Ishikawa (cell line): ENCODE data around the gene ADCY1.

ENCODE experiments used
- CEBPB ChIP-seq: IDR thresholded peaks from 2 replicates; pipeline ENCODE4 v1.6.1; 2012
- CREB1 ChIP-seq: IDR thresholded peaks from 2 replicates; pipeline ENCODE4 v1.6.1; 2012; ENCODE audit warnings: low read depth
- EGR1 ChIP-seq: IDR thresholded peaks from 2 replicates; pipeline ENCODE4 v1.6.1; 2012
- EP300 ChIP-seq: IDR thresholded peaks from 2 replicates; pipeline ENCODE4 v1.6.1; 2012; ENCODE audit warnings: borderline replicate concordance
- FOXM1 ChIP-seq: IDR thresholded peaks from 2 replicates; pipeline ENCODE4 v1.6.1; 2012; ENCODE audit warnings: low read depth, borderline replicate concordance
- NFIC ChIP-seq: IDR thresholded peaks from 2 replicates; pipeline ENCODE4 v1.6.1; 2012
- RAD21 ChIP-seq: IDR thresholded peaks from 2 replicates; pipeline ENCODE4 v1.6.1; 2012; ENCODE audit warnings: low read depth
- TAF1 ChIP-seq: IDR thresholded peaks from 2 replicates; pipeline ENCODE4 v1.6.1; 2012; ENCODE audit warnings: low read depth, mild to moderate bottlenecking
- TCF12 ChIP-seq: IDR thresholded peaks from 2 replicates; pipeline ENCODE4 v1.6.1; 2012; ENCODE audit warnings: low read depth
- TEAD4 ChIP-seq: IDR thresholded peaks from 2 replicates; pipeline ENCODE4 v1.6.1; 2012
- YY1 ChIP-seq: IDR thresholded peaks from 2 replicates; pipeline ENCODE4 v1.6.1; 2012; ENCODE audit warnings: low read depth
- ZBTB7A ChIP-seq: IDR thresholded peaks from 2 replicates; pipeline ENCODE4 v1.6.1; 2012; ENCODE audit warnings: low read depth
- TF ChIP-seq, protein P1 (sequence below): IDR thresholded peaks from 2 replicates; pipeline ENCODE4 v1.6.1; 2012; ENCODE audit warnings: low read depth, mild to moderate bottlenecking
- TF ChIP-seq, protein P2 (sequence below): IDR thresholded peaks from 2 replicates; pipeline ENCODE4 v1.6.1; 2012
- TF ChIP-seq, protein P3 (sequence below): IDR thresholded peaks from 2 replicates; pipeline ENCODE4 v1.6.1; 2012

The ADCY1 gene

DNA sequence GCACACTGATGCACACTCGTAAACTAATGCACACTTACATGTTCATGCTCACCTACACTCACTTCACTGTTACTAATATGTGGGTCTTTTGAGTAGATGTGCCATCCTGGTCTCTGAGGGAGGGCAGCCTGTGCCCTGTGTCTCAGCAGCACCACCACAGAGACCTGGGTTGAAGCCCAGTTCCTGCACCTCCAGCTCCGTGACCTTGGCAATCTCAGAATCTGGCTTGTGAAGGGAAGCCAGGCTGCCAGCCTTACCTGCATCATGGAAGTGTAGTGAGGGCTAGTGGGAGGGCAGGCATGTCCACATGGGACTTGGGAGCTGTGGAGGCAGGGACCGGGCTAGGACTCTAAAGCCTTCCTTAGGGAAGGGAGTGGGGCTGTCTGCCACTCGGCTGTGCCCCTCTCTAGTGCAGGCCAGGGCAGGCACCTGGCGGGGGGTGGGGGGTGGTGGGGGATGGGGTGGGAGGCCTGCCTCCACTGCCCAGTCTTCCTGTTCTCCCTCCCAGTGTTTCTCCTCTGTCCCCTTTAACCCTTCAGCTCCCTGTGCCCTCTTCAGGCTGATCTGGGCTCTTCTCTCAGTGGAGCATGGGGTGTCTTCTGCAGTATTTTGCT, 8.1 kb downstream of the ADCY1 start:
- TF ChIP-seq RAD21, result no peak
- TF ChIP-seq CREB1, result no peak
- TF ChIP-seq YY1, result no peak
- TF ChIP-seq, protein P1, sequence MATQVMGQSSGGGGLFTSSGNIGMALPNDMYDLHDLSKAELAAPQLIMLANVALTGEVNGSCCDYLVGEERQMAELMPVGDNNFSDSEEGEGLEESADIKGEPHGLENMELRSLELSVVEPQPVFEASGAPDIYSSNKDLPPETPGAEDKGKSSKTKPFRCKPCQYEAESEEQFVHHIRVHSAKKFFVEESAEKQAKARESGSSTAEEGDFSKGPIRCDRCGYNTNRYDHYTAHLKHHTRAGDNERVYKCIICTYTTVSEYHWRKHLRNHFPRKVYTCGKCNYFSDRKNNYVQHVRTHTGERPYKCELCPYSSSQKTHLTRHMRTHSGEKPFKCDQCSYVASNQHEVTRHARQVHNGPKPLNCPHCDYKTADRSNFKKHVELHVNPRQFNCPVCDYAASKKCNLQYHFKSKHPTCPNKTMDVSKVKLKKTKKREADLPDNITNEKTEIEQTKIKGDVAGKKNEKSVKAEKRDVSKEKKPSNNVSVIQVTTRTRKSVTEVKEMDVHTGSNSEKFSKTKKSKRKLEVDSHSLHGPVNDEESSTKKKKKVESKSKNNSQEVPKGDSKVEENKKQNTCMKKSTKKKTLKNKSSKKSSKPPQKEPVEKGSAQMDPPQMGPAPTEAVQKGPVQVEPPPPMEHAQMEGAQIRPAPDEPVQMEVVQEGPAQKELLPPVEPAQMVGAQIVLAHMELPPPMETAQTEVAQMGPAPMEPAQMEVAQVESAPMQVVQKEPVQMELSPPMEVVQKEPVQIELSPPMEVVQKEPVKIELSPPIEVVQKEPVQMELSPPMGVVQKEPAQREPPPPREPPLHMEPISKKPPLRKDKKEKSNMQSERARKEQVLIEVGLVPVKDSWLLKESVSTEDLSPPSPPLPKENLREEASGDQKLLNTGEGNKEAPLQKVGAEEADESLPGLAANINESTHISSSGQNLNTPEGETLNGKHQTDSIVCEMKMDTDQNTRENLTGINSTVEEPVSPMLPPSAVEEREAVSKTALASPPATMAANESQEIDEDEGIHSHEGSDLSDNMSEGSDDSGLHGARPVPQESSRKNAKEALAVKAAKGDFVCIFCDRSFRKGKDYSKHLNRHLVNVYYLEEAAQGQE, result no peak
- no peak for TF ChIP-seq TCF12
- TF ChIP-seq EP300, result no peak
- no peak for TF ChIP-seq TAF1

DNA sequence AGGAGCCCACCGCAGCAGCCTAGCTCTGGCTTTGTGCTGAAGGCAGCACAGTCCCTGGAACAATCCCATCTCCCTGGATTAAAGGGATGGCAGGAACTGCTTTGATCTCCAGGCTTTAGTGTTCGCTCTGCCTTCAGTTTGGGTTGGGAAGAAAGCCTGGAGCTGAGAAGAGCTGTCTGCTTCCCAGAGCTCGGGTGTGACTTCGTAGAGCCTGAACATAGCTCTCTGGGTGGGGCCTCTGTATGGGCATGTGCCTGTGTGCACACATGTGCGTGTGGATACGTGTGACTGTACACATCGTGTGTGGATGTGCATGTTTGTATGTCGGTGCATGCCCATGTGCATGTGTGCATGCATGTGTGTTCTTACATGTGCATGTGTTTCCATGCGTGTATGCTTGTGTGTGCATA, 8.7 kb downstream of the ADCY1 start:
- no peak for TF ChIP-seq ZBTB7A

DNA sequence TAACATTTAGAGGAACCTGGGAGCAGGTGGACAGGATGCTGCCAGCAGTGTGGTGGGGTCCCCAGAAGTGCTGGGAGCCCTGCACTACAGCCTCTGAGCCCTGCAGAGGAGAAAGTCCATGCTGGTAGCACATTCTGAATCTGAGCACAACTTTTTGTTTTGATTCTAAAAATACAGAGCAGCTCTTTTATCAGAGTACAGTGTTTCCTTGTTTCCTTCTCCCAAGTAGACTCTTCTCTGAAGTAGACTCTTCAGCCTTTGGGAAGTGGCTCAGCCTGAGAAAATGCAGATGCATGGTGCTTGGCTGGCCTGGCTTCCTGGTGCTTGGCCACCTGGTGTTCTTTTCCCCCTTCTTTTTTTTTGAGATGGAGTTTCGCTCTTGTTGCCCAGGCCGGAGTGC, 9.1 kb downstream of the ADCY1 start:
- TF ChIP-seq NFIC (no peak), ZBTB7A (no peak), TAF1 (no peak), TEAD4 (no peak), EP300 (no peak), RAD21 (no peak), YY1 (no peak), EGR1 (no peak), TCF12 (no peak), CREB1 (no peak), CEBPB (no peak), FOXM1 (no peak)
- TF ChIP-seq, protein P2, sequence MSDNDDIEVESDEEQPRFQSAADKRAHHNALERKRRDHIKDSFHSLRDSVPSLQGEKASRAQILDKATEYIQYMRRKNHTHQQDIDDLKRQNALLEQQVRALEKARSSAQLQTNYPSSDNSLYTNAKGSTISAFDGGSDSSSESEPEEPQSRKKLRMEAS, result no peak
- TF ChIP-seq, protein P1, result no peak
- TF ChIP-seq, protein P3, sequence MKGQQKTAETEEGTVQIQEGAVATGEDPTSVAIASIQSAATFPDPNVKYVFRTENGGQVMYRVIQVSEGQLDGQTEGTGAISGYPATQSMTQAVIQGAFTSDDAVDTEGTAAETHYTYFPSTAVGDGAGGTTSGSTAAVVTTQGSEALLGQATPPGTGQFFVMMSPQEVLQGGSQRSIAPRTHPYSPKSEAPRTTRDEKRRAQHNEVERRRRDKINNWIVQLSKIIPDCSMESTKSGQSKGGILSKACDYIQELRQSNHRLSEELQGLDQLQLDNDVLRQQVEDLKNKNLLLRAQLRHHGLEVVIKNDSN, result no peak

DNA sequence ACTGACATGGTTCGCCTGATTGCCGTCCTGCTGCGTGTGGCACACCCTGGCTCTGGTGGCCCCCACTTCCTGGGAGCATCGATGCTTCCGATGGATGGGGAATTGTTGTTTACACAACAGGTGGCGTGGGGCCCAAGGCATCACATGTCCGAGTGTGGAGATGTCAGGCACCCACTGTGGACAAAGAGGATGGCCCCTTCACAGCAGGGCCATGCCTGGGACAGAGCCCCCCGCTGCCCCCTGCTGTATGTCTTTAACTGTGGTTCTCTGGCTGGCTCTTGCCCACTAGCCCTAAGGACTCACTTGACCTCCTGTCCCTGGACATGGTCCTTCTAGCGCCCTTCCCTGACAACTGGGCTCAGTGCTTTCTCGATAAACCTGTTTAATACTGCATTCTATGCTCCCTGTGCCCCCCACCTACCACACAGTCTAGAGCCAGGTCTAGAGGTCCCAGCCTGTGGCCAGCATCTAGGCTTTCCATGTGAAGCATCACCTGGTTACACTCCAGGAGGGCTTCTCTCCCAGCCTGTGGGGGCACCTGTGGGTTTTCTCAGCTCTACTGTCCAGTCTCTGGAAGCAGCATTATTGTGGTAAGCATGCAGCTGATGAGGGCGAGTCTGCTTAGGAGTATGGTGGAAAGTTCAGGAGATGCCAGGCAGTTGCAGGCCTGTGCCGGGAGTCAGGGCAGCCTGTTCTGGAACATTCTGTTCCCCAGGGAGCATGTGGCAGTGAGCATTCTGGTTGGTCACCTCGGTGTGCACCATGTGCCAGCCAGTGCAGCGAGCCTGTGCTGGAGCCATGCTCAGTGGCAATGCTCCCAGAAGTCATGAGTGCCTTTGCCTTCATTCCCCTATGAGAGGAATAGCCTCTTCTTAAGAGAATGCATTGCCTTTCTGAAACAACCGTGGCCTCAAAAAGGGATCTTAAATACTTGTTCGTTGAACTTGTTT, 10.4 kb downstream of the ADCY1 start:
- TF ChIP-seq CEBPB (no peak), TCF12 (no peak), EGR1 (no peak), RAD21 (no peak), ZBTB7A (no peak), NFIC (no peak)
- TF ChIP-seq, protein P1, result no peak
- TF ChIP-seq, protein P3, result no peak

DNA sequence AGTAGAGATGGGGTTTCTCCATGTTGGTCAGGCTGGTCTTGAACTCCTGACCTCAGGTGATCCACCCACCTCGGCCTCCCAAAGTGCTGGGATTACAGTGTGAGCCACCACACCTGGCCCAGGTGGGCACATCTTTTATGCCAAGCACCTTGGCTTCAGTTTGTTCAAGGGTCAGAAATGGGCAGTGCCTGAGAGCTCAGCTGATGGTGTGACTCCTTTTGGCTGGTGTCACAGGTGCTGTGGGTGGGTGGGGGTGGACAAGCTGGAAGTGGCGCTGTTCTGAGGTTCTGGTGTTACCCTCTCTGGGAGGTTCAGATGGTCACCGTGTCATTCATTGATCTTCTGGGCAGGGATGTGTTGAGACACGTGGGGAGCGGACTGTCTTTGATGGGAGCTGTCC, 11.5 kb downstream of the ADCY1 start:
- TF ChIP-seq EGR1 (no peak), CREB1 (no peak), CEBPB (no peak), NFIC (no peak), EP300 (no peak), ZBTB7A (no peak), YY1 (no peak), RAD21 (no peak), FOXM1 (no peak), TEAD4 (no peak), TCF12 (no peak), TAF1 (no peak)
- TF ChIP-seq, protein P3, result no peak
- TF ChIP-seq, protein P2, result no peak
- TF ChIP-seq, protein P1, result no peak
